AG04449 (cell line): ENCODE results near the gene GGPS1.

Experiments
- CTCF ChIA-PET: fragments of 350-600 bp; formaldehyde crosslinking; extraction: SDS; loops from one replicate; lab custom pipeline; 2021; ENCODE audit warnings: antibody characterized with exemption; lab: Yijun Ruan, JAX
- POLR2A ChIA-PET: fragments of 400-600, 350-600 bp; formaldehyde crosslinking; extraction: SDS; loops from one replicate; lab custom pipeline; 2020; ENCODE audit warnings: antibody characterized with exemption, inconsistent platforms; lab: Yijun Ruan, JAX
- DNase-seq: peaks from one replicate; pipeline ENCODE4 v3.0.0-alpha.2; 2010; ENCODE audit warnings: low read depth, low spot score
- H3K4me3 ChIP-seq: 2 replicates; pipeline ENCODE4 v1.5.1; 2011; ENCODE audit warnings: low read depth, mild to moderate bottlenecking, control low read depth, low read length
- CTCF ChIP-seq: IDR thresholded peaks from one replicate; pipeline ENCODE4 v1.5.1; 2011; ENCODE audit warnings: mild to moderate bottlenecking, moderate library complexity, low read length, control low read depth, inconsistent platforms; ENCODE audit not compliant: insufficient read depth; ENCODE audit errors: missing control alignments

GGPS1 gene

DNA sequence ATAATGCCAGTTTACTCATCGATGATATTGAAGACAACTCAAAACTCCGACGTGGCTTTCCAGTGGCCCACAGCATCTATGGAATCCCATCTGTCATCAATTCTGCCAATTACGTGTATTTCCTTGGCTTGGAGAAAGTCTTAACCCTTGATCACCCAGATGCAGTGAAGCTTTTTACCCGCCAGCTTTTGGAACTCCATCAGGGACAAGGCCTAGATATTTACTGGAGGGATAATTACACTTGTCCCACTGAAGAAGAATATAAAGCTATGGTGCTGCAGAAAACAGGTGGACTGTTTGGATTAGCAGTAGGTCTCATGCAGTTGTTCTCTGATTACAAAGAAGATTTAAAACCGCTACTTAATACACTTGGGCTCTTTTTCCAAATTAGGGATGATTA is 13.7 kb downstream of the GGPS1 start:
- no peak overlapping the region for H3K4me3 ChIP-seq
- ChIA-PET POLR2A (interaction anchor here (0.6 kb wide), 1 partner anchor 156 kb away, joined by 3 read pairs; no protein-coding TSS in a partner anchor), CTCF (interaction anchor here (1.4 to 2.0 kb wide), 2 partner anchors 13 to 74 kb away, joined by 6 to 7 read pairs; partner anchors contain the start of gene GGPS1)
- DNase-seq: no peak
- no peak for TF ChIP-seq CTCF

GRCh38 chr1:235342471-235342870 is 14.1 kb downstream of the GGPS1 start:
- no peak for TF ChIP-seq CTCF
- no peak for DNase-seq
- no peak overlapping the region for H3K4me3 ChIP-seq
- POLR2A ChIA-PET: interaction anchor here (0.6 kb wide), 1 partner anchor 156 kb away, joined by 3 read pairs; no protein-coding TSS in a partner anchor
- CTCF ChIA-PET: interaction anchor here (1.4 to 2.0 kb wide), 2 partner anchors 14 to 73 kb away, joined by 6 to 7 read pairs; partner anchors contain the start of gene GGPS1

GRCh38 chr1:235343726-235344125 is 15.4 kb downstream of the GGPS1 start:
- no peak for TF ChIP-seq CTCF
- no peak overlapping the region for H3K4me3 ChIP-seq
- POLR2A ChIA-PET: no interaction called here
- DNase-seq: no peak
- CTCF ChIA-PET: no interaction called here

DNA sequence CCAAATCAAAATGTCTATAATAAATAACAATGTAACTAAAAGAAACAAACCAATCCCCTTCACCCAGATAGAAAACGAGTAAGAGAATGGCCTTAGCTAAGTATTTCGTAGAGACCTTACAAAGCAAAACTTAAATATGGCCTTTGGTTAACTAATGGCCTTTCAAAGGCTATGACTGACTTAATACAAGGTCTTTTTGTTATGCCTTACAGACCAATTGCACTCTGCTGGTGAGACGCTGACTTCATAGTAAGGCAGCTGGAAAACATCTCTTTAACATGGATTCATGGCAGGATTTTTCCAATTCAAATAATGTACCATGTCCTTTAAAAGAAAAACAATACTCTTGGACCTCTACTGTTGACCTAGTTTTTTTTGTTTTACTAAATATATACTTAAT is 23.1 kb downstream of the GGPS1 start:
- ChIA-PET CTCF (interaction anchor here (0.6 to 0.7 kb wide), 2 partner anchors 25 to 71 kb away, joined by 3 to 4 read pairs; no protein-coding TSS in a partner anchor), POLR2A (no interaction called here)
- TF ChIP-seq CTCF: no peak
- no peak overlapping the region for H3K4me3 ChIP-seq
- DNase-seq: no peak

GRCh38 chr1:235351898-235352297 is 23.5 kb downstream of the GGPS1 start:
- DNase-seq: no peak
- no peak overlapping the region for H3K4me3 ChIP-seq
- CTCF ChIA-PET: no interaction called here
- POLR2A ChIA-PET: no interaction called here
- no peak for TF ChIP-seq CTCF

GRCh38 chr1:235357485-235358373 is 29.4 kb downstream of the GGPS1 start:
- no peak for DNase-seq
- ChIA-PET CTCF (interaction anchor here (1.0 to 1.8 kb wide), 3 partner anchors 10 to 425 kb away, joined by 3 to 9 read pairs (median 3); partner anchors contain the start of gene TBCE), POLR2A (interaction anchor here (0.7 kb wide), 1 partner anchor 167 kb away, joined by 3 read pairs; no protein-coding TSS in a partner anchor)
- H3K4me3 ChIP-seq: no peak overlapping the region
- no peak for TF ChIP-seq CTCF
